GM18951 (cell line): ENCODE results near the gene CFAP73.

Experiments used
- POLR2A ChIP-seq: IDR thresholded peaks from 4 replicates; pipeline ENCODE4 v1.6.1; 2011; ENCODE audit warnings: mild to moderate bottlenecking; ENCODE audit not compliant: insufficient read length, insufficient read depth; ENCODE audit errors: extremely low read depth
- in situ Hi-C: fragments of 300-500 bp; cut with MboI; formaldehyde crosslinking; loops from one replicate; pipeline ENCODE4 v1.12.0; 2022; ENCODE audit warnings: low sequenced_read_pairs, mixed read lengths, inconsistent platforms; ENCODE audit not compliant: unreplicated experiment

CFAP73 gene

GRCh38 chr12:113186666-113187325, 37.3 kb downstream of the CFAP73 start:
- in situ Hi-C loops = no loop called here
- TF ChIP-seq POLR2A = no peak

- in situ Hi-C loops = no loop called here
- TF ChIP-seq POLR2A = no peak
Observed at GRCh38 chr12:113189361-113189760, 39.8 kb downstream of the CFAP73 start.

GRCh38 chr12:113190761-113191160, 41.2 kb downstream of the CFAP73 start:
- in situ Hi-C loops = loop anchor here (10.0 kb wide), 1 partner anchor 224 kb away; no protein-coding TSS in a partner anchor
- no peak for TF ChIP-seq POLR2A

GRCh38 chr12:113191227-113191626, 41.7 kb downstream of the CFAP73 start:
- in situ Hi-C loops = loop anchor here (10.0 kb wide), 1 partner anchor 224 kb away; no protein-coding TSS in a partner anchor
- TF ChIP-seq POLR2A = no peak

- in situ Hi-C loops = loop anchor here (10.0 kb wide), 1 partner anchor 220 kb away; no protein-coding TSS in a partner anchor
Observed at GRCh38 chr12:113194971-113195391, 45.5 kb downstream of the CFAP73 start.

GRCh38 chr12:113195598-113195997, 46.1 kb downstream of the CFAP73 start:
- in situ Hi-C loops = loop anchor here (10.0 kb wide), 1 partner anchor 219 kb away; no protein-coding TSS in a partner anchor

More at GRCh38 chr12:113194971-113195391, 45.5 kb downstream of the CFAP73 start:
- no peak for TF ChIP-seq POLR2A

GRCh38 chr12:113196582-113196981, 47.1 kb downstream of the CFAP73 start:
- TF ChIP-seq POLR2A = no peak
- in situ Hi-C loops = loop anchor here (10.0 kb wide), 1 partner anchor 218 kb away; no protein-coding TSS in a partner anchor

More at GRCh38 chr12:113195598-113195997, 46.1 kb downstream of the CFAP73 start:
- no peak for TF ChIP-seq POLR2A

- TF ChIP-seq POLR2A = no peak
- in situ Hi-C loops = loop anchor here (10.0 kb wide), 1 partner anchor 218 kb away; no protein-coding TSS in a partner anchor
Observed at GRCh38 chr12:113196990-113197389, 47.5 kb downstream of the CFAP73 start.

GRCh38 chr12:113197518-113198077, 48.1 kb downstream of the CFAP73 start:
- in situ Hi-C loops = loop anchor here (10.0 kb wide), 1 partner anchor 217 kb away; no protein-coding TSS in a partner anchor
- TF ChIP-seq POLR2A = no peak

- in situ Hi-C loops = loop anchor here (10.0 kb wide), 1 partner anchor 217 kb away; no protein-coding TSS in a partner anchor
- no peak for TF ChIP-seq POLR2A
Observed at GRCh38 chr12:113198296-113198695, 48.8 kb downstream of the CFAP73 start.

- in situ Hi-C loops = no loop called here
- no peak for TF ChIP-seq POLR2A
Observed at GRCh38 chr12:113200021-113200797, 50.7 kb downstream of the CFAP73 start.

- in situ Hi-C loops = no loop called here
Observed at GRCh38 chr12:113201187-113202177, 52.0 kb downstream of the CFAP73 start.

More at GRCh38 chr12:113201187-113202177, 52.0 kb downstream of the CFAP73 start:
- no peak for TF ChIP-seq POLR2A
